ENCODE measurements around the gene PES1.

The PES1 gene

DNA sequence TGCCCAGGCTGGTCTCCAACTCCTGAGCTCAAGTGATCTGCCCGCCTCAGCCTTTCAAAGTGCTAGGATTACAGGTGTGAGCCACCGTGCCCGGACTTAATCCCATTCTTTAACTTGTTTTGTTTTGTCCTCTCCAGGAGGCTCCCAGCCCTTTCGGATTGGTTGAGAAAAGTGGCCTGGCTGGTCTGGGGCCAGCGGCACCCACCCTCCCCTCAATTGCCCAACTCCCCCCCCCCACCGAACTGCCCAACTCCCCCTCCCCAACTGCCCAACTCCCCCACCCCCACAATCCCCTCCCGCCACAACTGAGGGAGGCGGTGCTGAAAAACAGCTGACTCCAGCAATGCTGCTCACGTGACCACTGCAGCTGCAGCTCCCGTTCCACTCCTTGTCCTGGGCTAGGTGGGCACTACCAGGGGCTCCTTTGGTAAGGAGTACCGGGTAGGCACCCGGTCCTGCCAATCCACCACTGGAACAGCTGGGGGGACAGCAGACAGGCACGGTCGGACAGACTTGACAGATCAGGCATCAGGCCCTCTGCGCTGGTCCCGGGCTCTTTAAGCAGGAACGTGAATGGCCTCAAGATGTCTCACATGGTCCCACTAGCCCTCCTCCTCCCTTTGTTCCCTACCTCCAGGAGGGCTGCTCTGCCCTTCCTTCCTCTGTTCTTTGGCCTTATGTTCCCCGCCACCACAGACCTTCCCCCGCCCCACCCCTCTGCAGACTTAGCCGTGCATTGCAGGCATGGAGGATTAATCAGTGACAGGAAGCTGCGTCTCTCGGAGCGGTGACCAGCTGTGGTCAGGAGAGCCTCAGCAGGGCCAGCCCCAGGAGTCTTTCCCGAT is 15.0 kb upstream of the PES1 start, which contains the start of gene TCN2:
TSS of gene TCN2 (plus strand) at position 720 of the 845 bp plus-strand sequence. CDS start 158 bp downstream, outside the sequence.
- Histone ChIP-seq H3K27me3 (ENCODE audit: control insufficient read depth in 1 of 2, insufficient read depth in 1 of 2, low read length in 2 of 2) (no peaks in the 10 kb centered on the region), H2BK15ac (ENCODE audit: low read depth, poor library complexity, severe bottlenecking) (peak within 1 kb of the TSS; percentile 75), H3K4me3 (ENCODE audit: insufficient read depth in 1 of 2, low read depth in 1 of 2, low read length in 2 of 2) (peak within 1 kb of the TSS; percentile 54 to 82), H3K14ac (ENCODE audit: low read length in 2 of 2) (peak within 1 kb of the TSS in 1 of 2 experiments; percentile 53), H2BK12ac (ENCODE audit: low read length in 2 of 2) (peak within 1 kb of the TSS; percentile 67 to 88), H3K36me3 (ENCODE audit: control insufficient read depth in 1 of 2, insufficient read depth in 2 of 2, low read depth in 1 of 2, low read length in 2 of 2) (peaks cover 0 to 6% of the 10 kb centered on the region in 2 experiments), H3K23ac (ENCODE audit: low read length in 2 of 2) (no peak within 1 kb of the TSS), H3K27ac (ENCODE audit: low read length, poor library complexity, severe bottlenecking) (peak within 1 kb of the TSS; percentile 98), H4K91ac (ENCODE audit: low read length) (peak within 1 kb of the TSS; percentile 96), H3K4me1 (ENCODE audit: control insufficient read depth, insufficient read depth, low read depth, low read length) (peaks cover 28% of the 10 kb centered on the region), H2BK120ac (ENCODE audit: low read depth, low read length) (peak within 1 kb of the TSS; percentile 50), H3K4ac (ENCODE audit: low read depth in 1 of 2, low read length in 2 of 2) (peak within 1 kb of the TSS; percentile 47 to 76), H2AK5ac (ENCODE audit: low read length, severe bottlenecking) (peak within 1 kb of the TSS; percentile 95), H3K79me1 (replicated peaks; ENCODE audit: low read length, poor library complexity, severe bottlenecking) (peaks cover 1% of the 10 kb centered on the region), H3K18ac (ENCODE audit: low read depth in 1 of 2, low read length in 2 of 2) (peak within 1 kb of the TSS; percentile 95 to 97), H4K8ac (ENCODE audit: low read length) (peak within 1 kb of the TSS; percentile 99), H3K9ac (ENCODE audit: low read length) (peak within 1 kb of the TSS; percentile 85), H2AFZ (ENCODE audit: low read depth, low read length) (peak within 1 kb of the TSS; percentile 54), H3K9me3 (ENCODE audit: control insufficient read depth, low read length) (no peaks in the 10 kb centered on the region), H3K4me2 (ENCODE audit: low read length, poor library complexity, severe bottlenecking) (peak within 1 kb of the TSS; percentile 93), H2BK5ac (ENCODE audit: low read depth, low read length, poor library complexity, severe bottlenecking) (peak within 1 kb of the TSS; percentile 91)
- 3% methylated on average over 23 of the region's 24 CpGs for WGBS
- peak; percentile 88 for DNase-seq

DNA sequence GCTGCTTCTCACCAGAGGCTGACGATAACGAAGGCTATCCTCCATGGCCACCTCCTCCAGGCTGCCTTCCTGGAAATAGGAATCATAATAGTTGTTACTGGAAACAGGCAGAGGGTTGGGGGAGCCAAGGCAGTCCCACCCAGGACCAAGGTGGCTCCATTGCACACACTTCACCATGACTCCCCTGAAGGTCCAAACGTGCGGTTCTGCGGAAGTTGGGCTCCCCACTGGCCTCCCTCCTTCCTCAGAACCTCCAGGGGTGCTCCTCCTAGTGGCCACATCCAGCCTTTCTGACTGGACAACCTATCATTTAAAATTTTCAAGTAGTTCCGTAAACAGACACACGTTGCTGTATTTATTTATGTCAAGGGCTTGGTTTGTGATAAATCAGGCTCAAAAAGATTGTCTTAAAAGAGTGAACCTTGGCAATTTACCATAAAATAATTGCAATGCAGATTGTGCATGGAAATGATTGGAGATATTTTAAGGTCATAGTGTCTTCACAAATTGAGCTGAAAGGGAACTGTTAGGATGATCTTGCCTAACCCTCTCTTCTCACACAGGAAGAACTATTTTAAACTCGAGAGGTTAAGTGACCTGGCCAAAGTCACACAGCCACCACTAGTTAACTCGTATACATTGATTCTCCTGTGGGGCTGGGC is 13.9 kb upstream of the PES1 start:
- H3K9ac ChIP-seq (ENCODE audit: low read length): peak overlapping the region; percentile 81
- 58% methylated on average over 9 of the region's 9 CpGs for WGBS

DNA sequence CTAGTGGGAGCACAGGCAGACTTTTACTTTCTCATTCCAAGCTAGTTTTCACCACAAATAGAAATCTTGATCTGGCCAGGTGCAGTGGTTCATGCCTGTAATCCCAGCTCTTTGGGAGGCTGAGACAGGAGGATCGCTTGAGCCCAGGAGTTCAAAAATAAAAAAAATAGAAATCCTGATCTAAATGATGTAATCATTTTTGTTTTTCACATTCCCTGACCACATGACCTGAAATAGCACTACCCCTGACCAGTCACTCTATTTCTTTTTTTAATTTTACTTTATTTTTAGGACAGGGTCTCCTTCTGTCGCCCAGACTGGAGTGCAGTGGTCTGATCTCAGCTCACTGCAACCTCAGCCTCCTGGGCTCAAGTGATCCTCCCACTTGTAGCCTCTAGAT is 13.0 kb upstream of the PES1 start:
- peaks cover 25% of the 10 kb centered on the region for H3K4me1 ChIP-seq (ENCODE audit: control insufficient read depth, insufficient read depth, low read depth, low read length)
- 93% methylated on average over 1 of the region's 2 CpGs for WGBS

More for the DNA sequence above, 13.9 kb upstream of the PES1 start:
- H2BK120ac ChIP-seq (ENCODE audit: low read depth, low read length): peak overlapping the region; percentile 50
- no peak overlapping the region for H2BK12ac ChIP-seq (ENCODE audit: low read length in 2 of 2)
- H2BK5ac ChIP-seq (ENCODE audit: low read depth, low read length, poor library complexity, severe bottlenecking): no peak overlapping the region
- no peak overlapping the region for H3K4ac ChIP-seq (ENCODE audit: low read depth in 1 of 2, low read length in 2 of 2)
- H3K4me3 ChIP-seq (ENCODE audit: insufficient read depth in 1 of 2, low read depth in 1 of 2, low read length in 2 of 2): peak overlapping the region in 1 of 2 experiments; percentile 70
- H3K23ac ChIP-seq (ENCODE audit: low read length in 2 of 2): no peak overlapping the region
- no peak overlapping the region for H3K18ac ChIP-seq (ENCODE audit: low read depth in 1 of 2, low read length in 2 of 2)
- peaks cover 0 to 3% of the 10 kb centered on the region in 2 experiments for H3K36me3 ChIP-seq (ENCODE audit: control insufficient read depth in 1 of 2, insufficient read depth in 2 of 2, low read depth in 1 of 2, low read length in 2 of 2)
- DNase-seq: peak; percentile 49
- no peak overlapping the region for H3K27ac ChIP-seq (ENCODE audit: low read length, poor library complexity, severe bottlenecking)
- H3K4me2 ChIP-seq (ENCODE audit: low read length, poor library complexity, severe bottlenecking): peak overlapping the region; percentile 42
- peak overlapping the region; percentile 71 for H4K8ac ChIP-seq (ENCODE audit: low read length)
- peaks cover 28% of the 10 kb centered on the region for H3K4me1 ChIP-seq (ENCODE audit: control insufficient read depth, insufficient read depth, low read depth, low read length)
- no peaks in the 10 kb centered on the region for H3K9me3 ChIP-seq (ENCODE audit: control insufficient read depth, low read length)
- H3K27me3 ChIP-seq (ENCODE audit: control insufficient read depth in 1 of 2, insufficient read depth in 1 of 2, low read length in 2 of 2): no peaks in the 10 kb centered on the region
- H2AK5ac ChIP-seq (ENCODE audit: low read length, severe bottlenecking): no peak overlapping the region
- H2AFZ ChIP-seq (ENCODE audit: low read depth, low read length): no peak overlapping the region
- no peak overlapping the region for H3K14ac ChIP-seq (ENCODE audit: low read length in 2 of 2)
- no peak overlapping the region for H4K91ac ChIP-seq (ENCODE audit: low read length)
- H2BK15ac ChIP-seq (ENCODE audit: low read depth, poor library complexity, severe bottlenecking): no peak overlapping the region
- peaks cover 1% of the 10 kb centered on the region for H3K79me1 ChIP-seq (replicated peaks; ENCODE audit: low read length, poor library complexity, severe bottlenecking)

DNA sequence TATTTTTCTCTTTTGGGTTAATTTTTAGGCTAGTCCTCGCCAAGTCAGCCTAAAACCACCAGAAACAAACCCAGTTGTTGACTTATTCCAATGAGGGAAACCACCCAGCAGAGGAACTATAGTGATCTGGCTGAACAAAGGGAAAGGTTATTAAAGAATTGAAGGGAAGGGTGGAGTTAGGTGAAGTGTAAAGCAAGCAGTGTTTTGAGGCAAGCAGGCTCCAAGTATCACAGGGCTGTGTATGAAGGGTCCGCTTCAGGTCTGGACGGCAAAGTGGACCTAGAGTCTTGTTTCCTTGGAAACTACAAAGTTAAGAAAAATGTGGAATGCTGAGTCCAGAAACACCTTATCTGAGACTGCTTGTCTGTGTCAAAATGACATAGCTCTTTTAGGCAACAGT is 12.1 kb upstream of the PES1 start:
- H3K36me3 ChIP-seq (ENCODE audit: control insufficient read depth in 1 of 2, insufficient read depth in 2 of 2, low read depth in 1 of 2, low read length in 2 of 2): no peaks in the 10 kb centered on the region
- H3K9me3 ChIP-seq (ENCODE audit: control insufficient read depth, low read length): no peaks in the 10 kb centered on the region
- no peak overlapping the region for H3K4me3 ChIP-seq (ENCODE audit: insufficient read depth in 1 of 2, low read depth in 1 of 2, low read length in 2 of 2)
- DNase-seq: no peak
- peaks cover 21% of the 10 kb centered on the region for H3K4me1 ChIP-seq (ENCODE audit: control insufficient read depth, insufficient read depth, low read depth, low read length)
- H3K79me1 ChIP-seq (replicated peaks; ENCODE audit: low read length, poor library complexity, severe bottlenecking): peaks cover 1% of the 10 kb centered on the region
- no peak overlapping the region for H3K9ac ChIP-seq (ENCODE audit: low read length)
- no peak overlapping the region for H3K27ac ChIP-seq (ENCODE audit: low read length, poor library complexity, severe bottlenecking)
- no peak overlapping the region for H2BK120ac ChIP-seq (ENCODE audit: low read depth, low read length)
- no peak overlapping the region for H2BK12ac ChIP-seq (ENCODE audit: low read length in 2 of 2)
- H4K91ac ChIP-seq (ENCODE audit: low read length): no peak overlapping the region
- H3K23ac ChIP-seq (ENCODE audit: low read length in 2 of 2): no peak overlapping the region
- H3K4me2 ChIP-seq (ENCODE audit: low read length, poor library complexity, severe bottlenecking): no peak overlapping the region
- H2AK5ac ChIP-seq (ENCODE audit: low read length, severe bottlenecking): no peak overlapping the region
- no peak overlapping the region for H2BK15ac ChIP-seq (ENCODE audit: low read depth, poor library complexity, severe bottlenecking)
- H2BK5ac ChIP-seq (ENCODE audit: low read depth, low read length, poor library complexity, severe bottlenecking): no peak overlapping the region
- no peak overlapping the region for H3K18ac ChIP-seq (ENCODE audit: low read depth in 1 of 2, low read length in 2 of 2)
- no peak overlapping the region for H3K4ac ChIP-seq (ENCODE audit: low read depth in 1 of 2, low read length in 2 of 2)
- 94% methylated on average over 2 of the region's 3 CpGs for WGBS
- no peaks in the 10 kb centered on the region for H3K27me3 ChIP-seq (ENCODE audit: control insufficient read depth in 1 of 2, insufficient read depth in 1 of 2, low read length in 2 of 2)
- no peak overlapping the region for H2AFZ ChIP-seq (ENCODE audit: low read depth, low read length)
- H4K8ac ChIP-seq (ENCODE audit: low read length): no peak overlapping the region
- no peak overlapping the region for H3K14ac ChIP-seq (ENCODE audit: low read length in 2 of 2)

More for the DNA sequence above, 13.0 kb upstream of the PES1 start:
- Histone ChIP-seq H3K14ac (ENCODE audit: low read length in 2 of 2) (no peak overlapping the region), H2AFZ (ENCODE audit: low read depth, low read length) (no peak overlapping the region), H3K4ac (ENCODE audit: low read depth in 1 of 2, low read length in 2 of 2) (no peak overlapping the region), H2BK15ac (ENCODE audit: low read depth, poor library complexity, severe bottlenecking) (no peak overlapping the region), H3K23ac (ENCODE audit: low read length in 2 of 2) (no peak overlapping the region), H3K36me3 (ENCODE audit: control insufficient read depth in 1 of 2, insufficient read depth in 2 of 2, low read depth in 1 of 2, low read length in 2 of 2) (no peaks in the 10 kb centered on the region), H4K8ac (ENCODE audit: low read length) (no peak overlapping the region), H3K9me3 (ENCODE audit: control insufficient read depth, low read length) (no peaks in the 10 kb centered on the region), H4K91ac (ENCODE audit: low read length) (no peak overlapping the region), H3K18ac (ENCODE audit: low read depth in 1 of 2, low read length in 2 of 2) (no peak overlapping the region), H3K27ac (ENCODE audit: low read length, poor library complexity, severe bottlenecking) (no peak overlapping the region), H3K9ac (ENCODE audit: low read length) (no peak overlapping the region), H3K4me3 (ENCODE audit: insufficient read depth in 1 of 2, low read depth in 1 of 2, low read length in 2 of 2) (no peak overlapping the region), H3K4me2 (ENCODE audit: low read length, poor library complexity, severe bottlenecking) (no peak overlapping the region), H3K79me1 (replicated peaks; ENCODE audit: low read length, poor library complexity, severe bottlenecking) (peaks cover 1% of the 10 kb centered on the region), H2AK5ac (ENCODE audit: low read length, severe bottlenecking) (no peak overlapping the region), H2BK120ac (ENCODE audit: low read depth, low read length) (no peak overlapping the region), H2BK5ac (ENCODE audit: low read depth, low read length, poor library complexity, severe bottlenecking) (no peak overlapping the region), H2BK12ac (ENCODE audit: low read length in 2 of 2) (no peak overlapping the region), H3K27me3 (ENCODE audit: control insufficient read depth in 1 of 2, insufficient read depth in 1 of 2, low read length in 2 of 2) (no peaks in the 10 kb centered on the region)
- DNase-seq: no peak
